Calu3 (cell line): Measurements from ENCODE around the gene HPS5. TPM values are rescaled to one million over a fixed set of nuclear protein-coding genes. Genes with fewer than 3 reads are reported as not detected.

Experiments
- BruUV-seq: library from RNA; stranded (reverse); fragments of 400-500 nt; replicated peaks from 2 replicates; lab custom pipeline; 2021; lab: Mats Ljungman, UMichigan
- CTCF ChIA-PET: fragments of 300-600 bp; sonication (Branson Sonifier 250); formaldehyde crosslinking; loops from one replicate; lab custom pipeline; 2022; ENCODE audit warnings: antibody characterized with exemption; lab: Charles Lee
- DNase-seq: peaks from one replicate; pipeline ENCODE4 v3.0.0; 2022
- H3K27ac Mint-ChIP-seq: one replicate; pipeline ENCODE4 v1.8.0; 2022; ENCODE audit warnings: mixed read lengths; ENCODE audit not compliant: unreplicated experiment
- H3K27me3 Mint-ChIP-seq: one replicate; pipeline ENCODE4 v1.8.0; 2022; ENCODE audit warnings: mixed read lengths; ENCODE audit not compliant: unreplicated experiment
- H3K36me3 Mint-ChIP-seq: one replicate; pipeline ENCODE4 v1.8.0; 2022; ENCODE audit warnings: mild to moderate bottlenecking, moderate library complexity, mixed read lengths; ENCODE audit not compliant: insufficient read depth, unreplicated experiment
- H3K4me1 Mint-ChIP-seq: one replicate; pipeline ENCODE4 v1.8.0; 2022; ENCODE audit warnings: mild to moderate bottlenecking, low read depth, mixed read lengths; ENCODE audit not compliant: unreplicated experiment
- H3K4me3 Mint-ChIP-seq: one replicate; pipeline ENCODE4 v1.8.0; 2022; ENCODE audit warnings: mild to moderate bottlenecking, low read depth, moderate library complexity, mixed read lengths; ENCODE audit not compliant: unreplicated experiment
- H3K9me3 Mint-ChIP-seq: one replicate; pipeline ENCODE4 v1.8.0; 2022; ENCODE audit warnings: low read depth, mixed read lengths; ENCODE audit not compliant: unreplicated experiment
- CTCF ChIP-seq: fragments of 200-600 bp; IDR thresholded peaks from one replicate; pipeline ENCODE4 v1.8.0; 2022; ENCODE audit warnings: antibody characterized with exemption; ENCODE audit not compliant: unreplicated experiment
- intact Hi-C: fragments of 100-400 bp; cut with micrococcal nuclease; formaldehyde crosslinking; loops from one replicate; pipeline ENCODE4 v1.10.0; 2022; ENCODE audit not compliant: unreplicated experiment
- total RNA-seq: library from RNA; stranded (reverse); gene quantifications from 2 replicates; pipeline ENCODE4 v1.2.3, GENCODE V29; 2022

Gene HPS5
- total RNA-seq, 1 experiment from 2014 or later, result 26.4 TPM

- no peak for TF ChIP-seq CTCF
- Mint-ChIP-seq H3K4me1 (no peaks in the 10 kb centered on the region), H3K27me3 (no peaks in the 10 kb centered on the region), H3K4me3 (no peak overlapping the region), H3K9me3 (no peaks in the 10 kb centered on the region), H3K27ac (no peak overlapping the region), H3K36me3 (peaks cover 31% of the 10 kb centered on the region)
- intact Hi-C loops, result no loop called here
- DNase-seq, result no peak
- no TSS peak for BruUV-seq
- CTCF ChIA-PET, result no interaction called here
Measured at GRCh38 chr11:18364495-18365073, 42.6 kb upstream of the HPS5 start.

GRCh38 chr11:18361154-18361553, 39.2 kb upstream of the HPS5 start:
- no TSS peak for BruUV-seq
- Mint-ChIP-seq H3K4me1 (no peaks in the 10 kb centered on the region), H3K4me3 (no peak overlapping the region), H3K36me3 (peaks cover 40% of the 10 kb centered on the region), H3K27ac (no peak overlapping the region), H3K9me3 (no peaks in the 10 kb centered on the region), H3K27me3 (no peaks in the 10 kb centered on the region)
- intact Hi-C loops, result no loop called here
- no peak for DNase-seq
- no peak for TF ChIP-seq CTCF
- CTCF ChIA-PET, result interaction anchor here (0.6 kb wide), 1 partner anchor 9 kb away, joined by 5 read pairs; no protein-coding TSS in a partner anchor

GRCh38 chr11:18358646-18359045, 36.7 kb upstream of the HPS5 start:
- CTCF ChIA-PET, result no interaction called here
- no peak for DNase-seq
- Mint-ChIP-seq H3K27ac (no peak overlapping the region), H3K36me3 (peaks cover 40% of the 10 kb centered on the region), H3K9me3 (no peaks in the 10 kb centered on the region), H3K4me1 (no peaks in the 10 kb centered on the region), H3K4me3 (no peak overlapping the region), H3K27me3 (no peaks in the 10 kb centered on the region)
- no TSS peak for BruUV-seq
- no peak for TF ChIP-seq CTCF
- intact Hi-C loops, result no loop called here

GRCh38 chr11:18352581-18352980, 30.6 kb upstream of the HPS5 start:
- no TSS peak for BruUV-seq
- CTCF ChIA-PET, result no interaction called here
- TF ChIP-seq CTCF, result no peak
- H3K27ac Mint-ChIP-seq, result no peak overlapping the region
- no peaks in the 10 kb centered on the region for H3K4me1 Mint-ChIP-seq
- no peaks in the 10 kb centered on the region for H3K27me3 Mint-ChIP-seq
- no peak for DNase-seq
- peaks cover 37% of the 10 kb centered on the region for H3K36me3 Mint-ChIP-seq
- intact Hi-C loops, result no loop called here
- H3K4me3 Mint-ChIP-seq, result no peak overlapping the region
- H3K9me3 Mint-ChIP-seq, result no peaks in the 10 kb centered on the region
